GM23338 (cell line): Measurements from ENCODE around the gene PPA1.

Experiments used
- CREB1 ChIP-seq: fragments of 250-450 bp; sonication (Bioruptor Pico); IDR thresholded peaks from 2 replicates; pipeline ENCODE4 v1.5.0; 2020; ENCODE audit warnings: low read depth, mild to moderate bottlenecking, moderate library complexity
- CTCF ChIP-seq, 2 experiments: fragments of 200-600 bp in 1 of 2; sonication (generic) in 1 of 2; conservative IDR thresholded peaks; 2 replicates each; pipeline versions ENCODE4 v1.5.1 to v1.6.1; 2016 to 2017; ENCODE audit warnings: antibody characterized with exemption in 2 of 2, low read depth in 2 of 2, mild to moderate bottlenecking in 2 of 2, moderate library complexity in 1 of 2
- EZH2 ChIP-seq: fragments of 200-600 bp; sonication (generic); IDR thresholded peaks from one replicate; pipeline ENCODE4 v1.8.0; 2017; ENCODE audit warnings: antibody characterized with exemption, mild to moderate bottlenecking, low read depth; ENCODE audit not compliant: unreplicated experiment
- POLR2AphosphoS5 ChIP-seq: IDR thresholded peaks from 2 replicates; pipeline ENCODE4 v1.6.1; 2016; ENCODE audit warnings: antibody characterized with exemption, low read depth
- STAT1 ChIP-seq: IDR thresholded peaks from one replicate; pipeline ENCODE4 v1.6.1; 2016; ENCODE audit warnings: antibody characterized with exemption; ENCODE audit not compliant: unreplicated experiment
- ZNF114 ChIP-seq: fragments of 250-450 bp; sonication (Bioruptor Pico); IDR thresholded peaks from 2 replicates; pipeline ENCODE4 v1.5.0; 2020; ENCODE audit warnings: mild to moderate bottlenecking, moderate library complexity

- TF ChIP-seq CTCF (conservative IDR thresholded peaks at IDR 0.05; ENCODE audit: low read depth in 2 of 2) (no peak), POLR2AphosphoS5 (no peak), CREB1 (CRISPR knock-in tag) (no peak), STAT1 (no peak), ZNF114 (CRISPR knock-in tag) (no peak), EZH2 (no peak)
Observed at GRCh38 chr10:70158113-70158512, 75.1 kb downstream of the PPA1 start.
